Astrocyte (in vitro differentiated cells and primary cell): Measurements from ENCODE around the gene SNRNP27.

Experiments used
- EZH2 ChIP-seq: IDR thresholded peaks from 2 replicates; pipeline ENCODE4 v1.6.1; 2012; ENCODE audit warnings: mild to moderate bottlenecking, low read length, inconsistent platforms; ENCODE audit not compliant: insufficient read depth
- TF ChIP-seq, protein P1 (sequence below): IDR thresholded peaks from 2 replicates; pipeline ENCODE4 v1.5.1; 2011; ENCODE audit warnings: low read depth, mild to moderate bottlenecking, inconsistent platforms, low read length, moderate library complexity; ENCODE audit not compliant: insufficient read depth

DNA sequence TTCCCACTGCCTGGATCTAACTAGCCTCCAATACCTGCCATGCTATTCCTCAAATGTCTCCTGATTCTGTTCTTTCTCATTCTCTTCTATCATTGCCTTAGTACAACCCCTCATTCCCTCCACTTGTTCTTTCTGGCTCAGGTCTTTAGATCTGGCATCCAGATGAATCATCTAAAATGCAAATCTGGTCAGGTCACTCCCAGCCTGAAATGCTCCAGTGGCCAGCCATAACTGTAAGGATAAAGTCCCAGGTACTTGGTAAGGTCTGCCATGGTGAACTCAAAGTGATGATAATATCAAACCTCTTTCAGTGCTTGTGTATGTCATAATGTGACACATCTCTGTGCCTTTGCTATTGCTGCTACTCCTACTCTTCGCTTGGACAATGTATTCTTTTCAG lies 2.9 kb upstream of the SNRNP27 start:
- TF ChIP-seq, protein P1, sequence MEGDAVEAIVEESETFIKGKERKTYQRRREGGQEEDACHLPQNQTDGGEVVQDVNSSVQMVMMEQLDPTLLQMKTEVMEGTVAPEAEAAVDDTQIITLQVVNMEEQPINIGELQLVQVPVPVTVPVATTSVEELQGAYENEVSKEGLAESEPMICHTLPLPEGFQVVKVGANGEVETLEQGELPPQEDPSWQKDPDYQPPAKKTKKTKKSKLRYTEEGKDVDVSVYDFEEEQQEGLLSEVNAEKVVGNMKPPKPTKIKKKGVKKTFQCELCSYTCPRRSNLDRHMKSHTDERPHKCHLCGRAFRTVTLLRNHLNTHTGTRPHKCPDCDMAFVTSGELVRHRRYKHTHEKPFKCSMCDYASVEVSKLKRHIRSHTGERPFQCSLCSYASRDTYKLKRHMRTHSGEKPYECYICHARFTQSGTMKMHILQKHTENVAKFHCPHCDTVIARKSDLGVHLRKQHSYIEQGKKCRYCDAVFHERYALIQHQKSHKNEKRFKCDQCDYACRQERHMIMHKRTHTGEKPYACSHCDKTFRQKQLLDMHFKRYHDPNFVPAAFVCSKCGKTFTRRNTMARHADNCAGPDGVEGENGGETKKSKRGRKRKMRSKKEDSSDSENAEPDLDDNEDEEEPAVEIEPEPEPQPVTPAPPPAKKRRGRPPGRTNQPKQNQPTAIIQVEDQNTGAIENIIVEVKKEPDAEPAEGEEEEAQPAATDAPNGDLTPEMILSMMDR: no peak
- TF ChIP-seq EZH2: no peak
